Stomach (tissue), 9 donors: ENCODE measurements around the gene NTMT2. TPM values are rescaled to one million over a fixed set of nuclear protein-coding genes. Genes with fewer than 3 reads are reported as not detected.

Experiments
- DNase-seq, 2 donors: peaks; one replicate each; pipeline versions ENCODE4 v3.0.0 to v3.0.0-alpha.2; 2013 to 2019
- H3K27ac ChIP-seq, 5 donors: fragments of 200-600 bp in 4 of 5; sonication (generic) in 4 of 5; one replicate each; pipeline ENCODE4 v1.5.1; 2013 to 2019; ENCODE audit warnings: mild to moderate bottlenecking in 1 of 5, moderate library complexity in 1 of 5
- H3K27me3 ChIP-seq, 3 donors: fragments of 200-600 bp; sonication (generic); one replicate each; pipeline ENCODE4 v1.5.1; 2017 to 2019; ENCODE audit warnings: mixed run types in 1 of 3
- H3K36me3 ChIP-seq, 4 donors: fragments of 200-600 bp; sonication (generic); 1 replicate in 3 of 4; 2 replicates in 1 of 4; pipeline ENCODE4 v1.5.1; 2016 to 2019
- H3K4me1 ChIP-seq, 4 donors: fragments of 200-600 bp; sonication (generic); one replicate each; pipeline ENCODE4 v1.5.1; 2016 to 2019
- H3K4me3 ChIP-seq, 4 donors: fragments of 200-600 bp; sonication (generic) in 3 of 4; one replicate each; pipeline ENCODE4 v1.5.1; 2016 to 2019; ENCODE audit warnings: mild to moderate bottlenecking in 1 of 4
- H3K9me3 ChIP-seq, 4 donors: fragments of 200-600 bp; sonication (generic); one replicate each; pipeline ENCODE4 v1.5.1; 2016 to 2019
- CTCF ChIP-seq, 7 experiments: fragments of 450-650 bp in 4 of 7; fragments of 200-600 bp in 3 of 7; sonication (generic) in 3 of 7; IDR thresholded peaks; one replicate each; pipeline ENCODE4 v1.5.1; 2016 to 2019; ENCODE audit warnings: antibody characterized with exemption in 7 of 7, control low read depth in 2 of 7, mild to moderate bottlenecking in 1 of 7
- EP300 ChIP-seq: sonication (generic); formaldehyde crosslinking; IDR thresholded peaks from one replicate; pipeline ENCODE4 v1.6.1; 2017; ENCODE audit warnings: antibody characterized with exemption
- POLR2A ChIP-seq, 4 donors: fragments of 450-650 bp; IDR thresholded peaks; one replicate each; pipeline ENCODE4 v1.6.1; 2016; ENCODE audit warnings: antibody characterized with exemption in 4 of 4, control low read depth in 2 of 4, mild to moderate bottlenecking in 1 of 4, moderate library complexity in 1 of 4
- POLR2AphosphoS5 ChIP-seq, 3 donors: sonication (generic); formaldehyde crosslinking; IDR thresholded peaks; one replicate each; pipeline ENCODE4 v1.6.1; 2016; ENCODE audit warnings: antibody characterized with exemption in 3 of 3
- WGBS, 5 donors: extraction: QIAGEN DNeasy Blood & Tissue Kit in 3 of 5; methylation state at CpG; one replicate each; pipeline versions ENCODE4 v1.1.5 to v1.1.7; 2013 to 2018; 5-methylcytosine and 5-hydroxymethylcytosine counted together
- intact Hi-C: fragments of 100-400 bp; cut with DNase I; formaldehyde crosslinking; loops from one replicate; pipeline ENCODE4 v1.15.1; 2023; ENCODE audit warnings: low total_unique reads
- polyA plus RNA-seq, 3 donors: library from polyadenylated mRNA; stranded (reverse); fragments of 200-250 nt; gene quantifications; one replicate each; pipeline ENCODE4 v1.2.3, GENCODE V29; 2013
- total RNA-seq, 5 donors: library from RNA; depleted of rRNA; stranded (reverse); fragments of >200 nt; gene quantifications; one replicate each; pipeline versions ENCODE4 v1.1.0 to v1.2.3, GENCODE V29; 2014 to 2016
- donor health status: healthy with polysubstance abuse.
- donor health status: Bipolar disorder and iron deficiency.
- donor health status: healthy.

Gene NTMT2
- total and polyA plus RNA-seq, 8 donors, result not detected

GRCh38 chr1:170200621-170201397 lies 55.0 kb downstream of the NTMT2 start:
- DNase-seq, result no peak
- intact Hi-C loops, result no loop called here
- no peaks in the 10 kb centered on the region for H3K9me3 ChIP-seq
- WGBS, 5 donors, result 42 to 67% (median 53%) methylated on average over 4 of the region's 4 CpGs
- H3K4me1 ChIP-seq, result no peaks in the 10 kb centered on the region
- H3K27ac ChIP-seq, result no peak overlapping the region
- H3K4me3 ChIP-seq, result no peak overlapping the region
- H3K36me3 ChIP-seq, result no peaks in the 10 kb centered on the region
- no peaks in the 10 kb centered on the region for H3K27me3 ChIP-seq
- TF ChIP-seq EP300 (no peak), POLR2A (IDR thresholded peaks at IDR 0.05) (no peak), CTCF (IDR thresholded peaks at IDR 0.05) (no peak)

GRCh38 chr1:170203693-170204092 lies 57.9 kb downstream of the NTMT2 start:
- no peaks in the 10 kb centered on the region for H3K4me1 ChIP-seq
- intact Hi-C loops, result no loop called here
- no peak overlapping the region for H3K4me3 ChIP-seq
- H3K27ac ChIP-seq, result no peak overlapping the region
- H3K9me3 ChIP-seq, result peaks cover 0 to 7% (median 0%) of the 10 kb centered on the region in 4 donors
- no peaks in the 10 kb centered on the region for H3K27me3 ChIP-seq
- peak in 1 of 2 donors; percentile 13 for DNase-seq
- H3K36me3 ChIP-seq, result no peaks in the 10 kb centered on the region
- TF ChIP-seq POLR2AphosphoS5 (IDR thresholded peaks at IDR 0.05) (no peak), POLR2A (IDR thresholded peaks at IDR 0.05) (no peak), CTCF (IDR thresholded peaks at IDR 0.05) (no peak), EP300 (no peak)

- Histone ChIP-seq H3K27ac (no peak overlapping the region), H3K4me1 (no peaks in the 10 kb centered on the region), H3K9me3 (peaks cover 0 to 7% (median 0%) of the 10 kb centered on the region in 4 donors), H3K36me3 (no peaks in the 10 kb centered on the region), H3K27me3 (no peaks in the 10 kb centered on the region), H3K4me3 (no peak overlapping the region)
- TF ChIP-seq POLR2A (IDR thresholded peaks at IDR 0.05) (no peak), POLR2AphosphoS5 (IDR thresholded peaks at IDR 0.05) (no peak), CTCF (IDR thresholded peaks at IDR 0.05) (no peak), EP300 (no peak)
- intact Hi-C loops, result no loop called here
- 62 to 78% (median 70%) methylated on average over 3 of the region's 3 CpGs for WGBS, 5 donors
- DNase-seq, result peak in 1 of 2 donors; percentile 9
Measured at GRCh38 chr1:170204121-170204520, 58.4 kb downstream of the NTMT2 start.

GRCh38 chr1:170205301-170205700 lies 59.5 kb downstream of the NTMT2 start:
- intact Hi-C loops, result no loop called here
- H3K27ac ChIP-seq, result no peak overlapping the region
- peaks cover 0 to 7% (median 0%) of the 10 kb centered on the region in 4 donors for H3K9me3 ChIP-seq
- TF ChIP-seq POLR2AphosphoS5 (IDR thresholded peaks at IDR 0.05) (no peak), POLR2A (IDR thresholded peaks at IDR 0.05) (no peak), CTCF (IDR thresholded peaks at IDR 0.05) (no peak), EP300 (no peak)
- no peak overlapping the region for H3K4me3 ChIP-seq
- no peaks in the 10 kb centered on the region for H3K4me1 ChIP-seq
- no peaks in the 10 kb centered on the region for H3K36me3 ChIP-seq
- no peaks in the 10 kb centered on the region for H3K27me3 ChIP-seq
- DNase-seq, result no peak
